ENCODE data around the gene RAB5IF. TPM values are rescaled to one million over a fixed set of nuclear protein-coding genes. Genes with fewer than 3 reads are reported as not detected.

The RAB5IF gene
- total RNA-seq, 1 donor = 59.7 TPM

- no peaks in the 10 kb centered on the region for H3K36me3 ChIP-seq (ENCODE audit: insufficient read depth, low read length)
Observed at GRCh38 chr20:36642136-36642535, 36.6 kb downstream of the RAB5IF start.

DNA sequence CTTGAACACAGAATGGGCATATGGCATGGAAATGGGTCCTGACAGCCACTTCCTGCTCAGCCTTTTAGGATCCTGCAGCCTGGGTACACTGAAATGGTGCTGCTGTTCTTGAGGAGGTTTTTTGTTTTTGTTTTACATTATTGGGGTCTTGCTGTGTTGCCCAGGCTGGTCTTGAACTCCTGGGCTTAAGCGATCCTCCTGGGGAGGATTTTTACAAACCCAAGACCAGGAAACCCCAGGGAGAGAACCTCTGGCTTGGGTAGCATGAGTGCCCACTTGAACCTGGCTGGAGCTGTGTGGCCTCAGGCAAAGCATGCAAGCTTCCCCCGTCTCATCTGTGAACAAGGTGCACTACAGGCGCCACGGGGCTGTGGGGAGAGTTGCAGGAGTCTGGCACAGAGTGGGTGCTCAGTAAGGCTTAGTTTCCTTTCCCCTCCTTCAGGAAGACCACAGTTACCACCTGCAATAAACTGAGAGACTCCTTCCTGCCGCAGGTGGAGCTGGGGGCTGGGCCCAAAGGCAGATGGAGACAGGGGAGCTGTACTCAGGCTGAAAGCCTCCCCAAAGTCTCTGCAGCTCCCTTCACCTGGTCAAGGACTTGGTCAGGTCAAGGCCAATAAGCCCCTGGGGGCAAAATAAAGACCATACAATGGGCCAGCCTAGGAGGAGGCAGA, 38.6 kb downstream of the RAB5IF start:
- H3K79me2 ChIP-seq (ENCODE audit: insufficient read depth, low read length) = no peaks in the 10 kb centered on the region
- TF ChIP-seq CTCF (IDR thresholded peaks at IDR 0.05; ENCODE audit: extremely low read depth, low read depth, low read length) = no peak

More at GRCh38 chr20:36642136-36642535, 36.6 kb downstream of the RAB5IF start:
- no peak overlapping the region for H2AFZ ChIP-seq (ENCODE audit: low read length)
- H3K9me3 ChIP-seq (ENCODE audit: low read depth, low read length) = no peaks in the 10 kb centered on the region
- H3K4me2 ChIP-seq (ENCODE audit: insufficient read depth, low read length) = no peak overlapping the region
- no peak overlapping the region for H3K4me3 ChIP-seq (ENCODE audit: insufficient read depth, low read length)
- no peaks in the 10 kb centered on the region for H3K4me1 ChIP-seq (ENCODE audit: insufficient read depth, low read length)
- no peak for DNase-seq (ENCODE audit: insufficient read length, low spot score, missing footprints)
- no peaks in the 10 kb centered on the region for H3K27me3 ChIP-seq (ENCODE audit: insufficient read depth, low read length)
- no peak overlapping the region for H3K27ac ChIP-seq (ENCODE audit: low read depth, low read length)
- no peaks in the 10 kb centered on the region for H3K79me2 ChIP-seq (ENCODE audit: insufficient read depth, low read length)
- H4K20me1 ChIP-seq (ENCODE audit: insufficient read depth, low read length) = no peaks in the 10 kb centered on the region
- no peak for TF ChIP-seq CTCF (IDR thresholded peaks at IDR 0.05; ENCODE audit: extremely low read depth, low read depth, low read length)

GRCh38 chr20:36644706-36645095, 39.1 kb downstream of the RAB5IF start:
- Histone ChIP-seq H3K36me3 (ENCODE audit: insufficient read depth, low read length) (no peaks in the 10 kb centered on the region), H3K4me2 (ENCODE audit: insufficient read depth, low read length) (no peak overlapping the region), H3K27me3 (ENCODE audit: insufficient read depth, low read length) (no peaks in the 10 kb centered on the region), H4K20me1 (ENCODE audit: insufficient read depth, low read length) (no peaks in the 10 kb centered on the region), H2AFZ (ENCODE audit: low read length) (no peak overlapping the region), H3K79me2 (ENCODE audit: insufficient read depth, low read length) (no peaks in the 10 kb centered on the region), H3K27ac (ENCODE audit: low read depth, low read length) (no peak overlapping the region), H3K4me1 (ENCODE audit: insufficient read depth, low read length) (no peaks in the 10 kb centered on the region), H3K9me3 (ENCODE audit: low read depth, low read length) (no peaks in the 10 kb centered on the region), H3K4me3 (ENCODE audit: insufficient read depth, low read length) (no peak overlapping the region)
- no peak for TF ChIP-seq CTCF (IDR thresholded peaks at IDR 0.05; ENCODE audit: extremely low read depth, low read depth, low read length)
- DNase-seq (ENCODE audit: insufficient read length, low spot score, missing footprints) = no peak

More for the DNA sequence above, 38.6 kb downstream of the RAB5IF start:
- H3K4me2 ChIP-seq (ENCODE audit: insufficient read depth, low read length) = no peak overlapping the region
- H3K36me3 ChIP-seq (ENCODE audit: insufficient read depth, low read length) = no peaks in the 10 kb centered on the region
- no peak overlapping the region for H3K27ac ChIP-seq (ENCODE audit: low read depth, low read length)
- H3K4me1 ChIP-seq (ENCODE audit: insufficient read depth, low read length) = no peaks in the 10 kb centered on the region
- no peak overlapping the region for H3K4me3 ChIP-seq (ENCODE audit: insufficient read depth, low read length)
- DNase-seq (ENCODE audit: insufficient read length, low spot score, missing footprints) = no peak
- H3K9me3 ChIP-seq (ENCODE audit: low read depth, low read length) = no peaks in the 10 kb centered on the region
- no peaks in the 10 kb centered on the region for H3K27me3 ChIP-seq (ENCODE audit: insufficient read depth, low read length)
- H4K20me1 ChIP-seq (ENCODE audit: insufficient read depth, low read length) = no peaks in the 10 kb centered on the region
- no peak overlapping the region for H2AFZ ChIP-seq (ENCODE audit: low read length)

DNA sequence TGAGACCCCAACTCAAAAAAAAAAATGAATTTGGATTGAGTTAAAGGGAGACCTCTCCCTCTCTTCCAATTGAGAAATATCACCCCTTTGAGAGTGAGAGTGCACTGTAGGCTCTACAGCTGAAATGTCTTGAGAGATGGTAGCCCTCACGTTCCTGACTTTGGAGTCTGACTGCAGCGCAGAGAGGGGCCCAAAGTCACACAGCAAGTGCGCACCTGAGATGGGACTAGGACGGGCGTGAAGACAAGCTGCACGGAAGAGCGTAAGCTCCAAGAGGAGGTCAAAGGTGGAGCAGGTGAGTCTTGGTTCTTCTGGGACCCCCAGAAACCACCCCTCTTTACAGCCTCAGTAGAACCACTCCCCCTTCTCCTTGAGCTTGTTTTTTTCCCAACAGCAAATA, 39.8 kb downstream of the RAB5IF start:
- Histone ChIP-seq H4K20me1 (ENCODE audit: insufficient read depth, low read length) (no peaks in the 10 kb centered on the region), H2AFZ (ENCODE audit: low read length) (no peak overlapping the region), H3K27ac (ENCODE audit: low read depth, low read length) (no peak overlapping the region), H3K4me2 (ENCODE audit: insufficient read depth, low read length) (no peak overlapping the region), H3K27me3 (ENCODE audit: insufficient read depth, low read length) (no peaks in the 10 kb centered on the region), H3K4me1 (ENCODE audit: insufficient read depth, low read length) (no peaks in the 10 kb centered on the region), H3K79me2 (ENCODE audit: insufficient read depth, low read length) (no peaks in the 10 kb centered on the region), H3K4me3 (ENCODE audit: insufficient read depth, low read length) (no peak overlapping the region), H3K36me3 (ENCODE audit: insufficient read depth, low read length) (no peaks in the 10 kb centered on the region), H3K9me3 (ENCODE audit: low read depth, low read length) (no peaks in the 10 kb centered on the region)
- TF ChIP-seq CTCF (IDR thresholded peaks at IDR 0.05; ENCODE audit: extremely low read depth, low read depth, low read length) = no peak
- DNase-seq (ENCODE audit: insufficient read length, low spot score, missing footprints) = no peak
